ENCODE measurements around the gene LHX6. TPM values are rescaled to one million over a fixed set of nuclear protein-coding genes. Genes with fewer than 3 reads are reported as not detected.

The LHX6 gene
- total RNA-seq, 1 donor from 2014 or later, result 8.1 TPM

GRCh38 chr9:122159026-122159924, 69.5 kb downstream of the LHX6 start, which contains the start of the genes MORN5 and NDUFA8:
Gene MORN5 (plus strand): TSS chr9:122159908. CDS start chr9:122159973, 65 bp downstream.
Gene NDUFA8 (minus strand): TSS chr9:122159779. CDS start chr9:122159677, 102 bp downstream.
- peak; percentile 99 to 100 for ATAC-seq
- Histone ChIP-seq H3K4me3 (peak within 1 kb of the TSS; percentile 98), H3K27ac (peak within 1 kb of the TSS; percentile 91), H3K9me3 (no peaks in the 10 kb centered on the region), H3K27me3 (ENCODE audit: low read depth) (no peaks in the 10 kb centered on the region), H3K36me3 (no peaks in the 10 kb centered on the region), H3K4me1 (peaks cover 28% of the 10 kb centered on the region)
- TF ChIP-seq CTCF (IDR thresholded peaks at IDR 0.05), result no peak
- intact Hi-C loops (cut with DNase I), result no loop called here
- DNase-seq, result peak; percentile 97

- peak; percentile 22 for TF ChIP-seq CTCF (IDR thresholded peaks at IDR 0.05)
- intact Hi-C loops (cut with DNase I), result no loop called here
- ATAC-seq (no peak), DNase-seq (no peak)
- Histone ChIP-seq H3K27me3 (ENCODE audit: low read depth) (no peaks in the 10 kb centered on the region), H3K4me3 (no peak overlapping the region), H3K36me3 (no peaks in the 10 kb centered on the region), H3K27ac (no peak overlapping the region), H3K9me3 (no peaks in the 10 kb centered on the region), H3K4me1 (peaks cover 28% of the 10 kb centered on the region)
Observed at GRCh38 chr9:122158202-122158601, 70.6 kb downstream of the LHX6 start.

- DNase-seq, result no peak
- Histone ChIP-seq H3K4me3 (no peak overlapping the region), H3K27me3 (ENCODE audit: low read depth) (no peaks in the 10 kb centered on the region), H3K27ac (no peak overlapping the region), H3K9me3 (no peaks in the 10 kb centered on the region), H3K4me1 (peaks cover 28% of the 10 kb centered on the region), H3K36me3 (peaks cover 14% of the 10 kb centered on the region)
- no peak for ATAC-seq
- TF ChIP-seq CTCF (IDR thresholded peaks at IDR 0.05), result no peak
- intact Hi-C loops (cut with DNase I), result no loop called here
Observed at GRCh38 chr9:122155796-122156195, 73.0 kb downstream of the LHX6 start.

Other genes starting within 250 kb of the LHX6 start
- gene TTLL11, start 135.6 kb downstream of the LHX6 start, total RNA-seq, result 11.7 TPM
- gene NDUFA8, start 69.2 kb downstream of the LHX6 start, total RNA-seq, result 38.5 TPM
- 7.7 TPM for gene MORN5, start 69.0 kb downstream of the LHX6 start, total RNA-seq
- 21.7 TPM for gene RBM18, start 35.9 kb upstream of the LHX6 start, total RNA-seq
- gene MRRF, start 35.9 kb upstream of the LHX6 start, total RNA-seq, result 30.2 TPM
- 14.9 TPM for gene PTGS1, start 142.1 kb upstream of the LHX6 start, total RNA-seq
- not detected for gene OR1J1, start 249.0 kb upstream of the LHX6 start, total RNA-seq